Measurements from ENCODE around the gene CACNA1S.

The CACNA1S gene

GRCh38 chr1:201036188-201036842, 75.9 kb downstream of the CACNA1S start:
- no peak for TF ChIP-seq CTCF (IDR thresholded peaks at IDR 0.05; ENCODE audit: insufficient read depth, low read length, missing control alignments)
- H3K4me3 ChIP-seq (ENCODE audit: low read depth, low read length): no peak overlapping the region
- POLR2A ChIA-PET: interaction anchor here (0.7 kb wide), 1 partner anchor 149 kb away, joined by 3 read pairs; no protein-coding TSS in a partner anchor
- DNase-seq (ENCODE audit: low read depth, low spot score): no peak
- CTCF ChIA-PET: interaction anchor here (0.7 to 11.8 kb wide), 8 partner anchors 9 to 414 kb away, joined by 3 to 262 read pairs (median 5); partner anchors contain the start of gene KIF21B

DNA sequence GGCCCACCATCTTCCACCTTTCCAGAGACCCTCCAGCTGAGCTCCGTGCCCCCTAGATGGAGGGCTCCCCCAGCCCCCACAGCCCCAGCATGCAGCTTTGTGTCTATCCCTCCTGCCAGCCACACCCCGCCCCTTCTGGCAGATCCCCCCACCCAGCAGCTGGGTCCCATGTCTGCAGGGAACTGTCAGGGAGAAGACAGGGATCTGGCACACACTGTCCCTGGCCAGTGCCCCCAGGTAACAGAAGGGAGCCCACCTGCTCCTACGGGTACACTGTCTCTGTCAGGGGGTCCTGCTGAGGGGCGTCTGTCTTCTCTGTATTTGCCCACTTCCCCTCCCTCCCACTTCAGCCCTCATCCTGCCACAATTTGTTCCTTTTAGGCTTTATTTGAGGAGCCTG, 77.6 kb downstream of the CACNA1S start:
- POLR2A ChIA-PET: no interaction called here
- no peak for DNase-seq (ENCODE audit: low read depth, low spot score)
- CTCF ChIA-PET: interaction anchor here (2.3 to 11.8 kb wide), 4 partner anchors 8 to 60 kb away, joined by 6 to 262 read pairs (median 68); partner anchors contain the start of gene KIF21B
- H3K4me3 ChIP-seq (ENCODE audit: low read depth, low read length): no peak overlapping the region
- TF ChIP-seq CTCF (IDR thresholded peaks at IDR 0.05; ENCODE audit: insufficient read depth, low read length, missing control alignments): no peak

- no peak for DNase-seq (ENCODE audit: low read depth, low spot score)
- ChIA-PET POLR2A (no interaction called here), CTCF (interaction anchor here (2.3 kb wide), 1 partner anchor 11 kb away, joined by 11 read pairs; no protein-coding TSS in a partner anchor)
- TF ChIP-seq CTCF (IDR thresholded peaks at IDR 0.05; ENCODE audit: insufficient read depth, low read length, missing control alignments): no peak
- H3K4me3 ChIP-seq (ENCODE audit: low read depth, low read length): no peak overlapping the region
These were observed 79.8 kb downstream of the CACNA1S start for GRCh38 chr1:201032408-201032807.

DNA sequence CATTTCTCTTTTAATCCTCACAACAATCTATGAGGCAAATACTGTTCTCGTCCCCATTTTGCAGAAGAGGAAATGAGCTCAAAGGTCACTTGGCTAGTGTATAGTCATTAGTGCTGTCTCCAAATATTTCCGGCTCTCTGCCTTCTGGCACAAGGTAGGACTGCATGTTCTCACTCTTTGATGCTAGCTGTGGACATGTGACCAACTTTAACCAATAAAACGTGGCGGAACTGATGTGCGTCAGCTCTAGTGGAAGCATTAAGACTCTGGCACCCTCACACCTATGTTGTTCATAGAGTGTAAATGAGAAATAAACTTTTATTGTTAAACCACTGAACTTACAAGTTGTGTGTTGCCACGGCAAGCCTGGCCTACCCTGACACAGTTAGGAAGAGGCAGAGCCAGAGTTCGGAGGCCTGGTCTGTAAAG, 83.8 kb downstream of the CACNA1S start:
- no peak for DNase-seq (ENCODE audit: low read depth, low spot score)
- ChIA-PET CTCF (interaction anchor here (1.0 to 8.4 kb wide), 3 partner anchors 12 to 57 kb away, joined by 4 to 125 read pairs (median 5); no protein-coding TSS in a partner anchor), POLR2A (no interaction called here)
- no peak for TF ChIP-seq CTCF (IDR thresholded peaks at IDR 0.05; ENCODE audit: insufficient read depth, low read length, missing control alignments)
- no peak overlapping the region for H3K4me3 ChIP-seq (ENCODE audit: low read depth, low read length)

DNA sequence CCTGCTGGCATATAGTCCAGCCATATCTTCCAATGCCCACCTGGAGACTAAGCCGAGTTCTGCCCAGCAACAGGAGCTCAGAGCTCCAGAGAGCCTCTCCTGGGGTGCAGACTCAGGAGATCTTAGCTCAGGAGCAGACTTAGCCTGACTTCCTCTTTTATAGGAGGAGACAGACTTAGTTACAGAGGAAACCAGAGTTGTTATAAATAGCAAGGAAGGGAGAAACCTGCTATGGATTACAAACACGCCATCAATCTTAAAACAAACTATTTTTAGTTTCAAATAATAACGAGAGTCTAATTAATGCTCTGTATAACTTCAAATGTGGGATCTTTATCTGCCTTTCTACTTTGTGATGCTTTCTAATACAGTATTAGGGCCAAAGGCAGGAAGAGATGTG, 85.4 kb downstream of the CACNA1S start:
- no peak overlapping the region for H3K4me3 ChIP-seq (ENCODE audit: low read depth, low read length)
- ChIA-PET POLR2A (interaction anchor here (1.8 kb wide), 1 partner anchor 11 kb away, joined by 7 read pairs; no protein-coding TSS in a partner anchor), CTCF (interaction anchor here (1.1 to 8.4 kb wide), 7 partner anchors 11 to 89 kb away, joined by 3 to 125 read pairs (median 8); no protein-coding TSS in a partner anchor)
- DNase-seq (ENCODE audit: low read depth, low spot score): no peak
- no peak for TF ChIP-seq CTCF (IDR thresholded peaks at IDR 0.05; ENCODE audit: insufficient read depth, low read length, missing control alignments)

DNA sequence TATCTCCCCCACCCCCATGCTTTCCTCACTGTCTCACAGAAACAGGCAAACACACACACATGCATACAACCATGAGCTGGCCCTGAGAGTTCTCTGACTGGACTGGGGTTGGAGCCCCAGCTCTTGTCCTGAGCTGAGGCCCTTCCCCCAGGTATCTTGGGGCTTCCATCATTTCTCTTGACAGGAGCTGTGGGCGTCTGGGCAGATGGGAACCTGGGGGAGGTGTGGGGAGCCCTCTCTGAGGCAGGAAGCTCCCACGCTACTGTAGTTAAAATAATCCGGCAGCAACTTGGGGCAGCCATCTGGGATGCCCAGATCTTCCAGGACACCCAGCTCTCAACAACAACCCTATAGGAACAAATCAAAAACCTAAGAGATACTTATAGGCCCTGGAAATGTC, 86.0 kb downstream of the CACNA1S start:
- DNase-seq (ENCODE audit: low read depth, low spot score): no peak
- ChIA-PET POLR2A (interaction anchor here (1.8 kb wide), 1 partner anchor 10 kb away, joined by 7 read pairs; no protein-coding TSS in a partner anchor), CTCF (interaction anchor here (0.5 to 8.4 kb wide), 13 partner anchors 9 to 467 kb away, joined by 3 to 125 read pairs (median 4); no protein-coding TSS in a partner anchor)
- no peak overlapping the region for H3K4me3 ChIP-seq (ENCODE audit: low read depth, low read length)
- TF ChIP-seq CTCF (IDR thresholded peaks at IDR 0.05; ENCODE audit: insufficient read depth, low read length, missing control alignments): no peak
